ENCODE data around the gene SYNJ1.
"Not testable (repeated sequence)": the region's sequence is repeated elsewhere in the genome, so short reads cannot be mapped to it uniquely, and the experiment has no call there.

Gene SYNJ1

GRCh38 chr21:32750405-32750804 lies 22.6 kb upstream of the SYNJ1 start:
- H3K4me3 ChIP-seq (ENCODE audit: low read length): no peak overlapping the region
- no peak for TF ChIP-seq ZNF274 (IDR thresholded peaks at IDR 0.05; ENCODE audit: low read depth, low read length)

DNA sequence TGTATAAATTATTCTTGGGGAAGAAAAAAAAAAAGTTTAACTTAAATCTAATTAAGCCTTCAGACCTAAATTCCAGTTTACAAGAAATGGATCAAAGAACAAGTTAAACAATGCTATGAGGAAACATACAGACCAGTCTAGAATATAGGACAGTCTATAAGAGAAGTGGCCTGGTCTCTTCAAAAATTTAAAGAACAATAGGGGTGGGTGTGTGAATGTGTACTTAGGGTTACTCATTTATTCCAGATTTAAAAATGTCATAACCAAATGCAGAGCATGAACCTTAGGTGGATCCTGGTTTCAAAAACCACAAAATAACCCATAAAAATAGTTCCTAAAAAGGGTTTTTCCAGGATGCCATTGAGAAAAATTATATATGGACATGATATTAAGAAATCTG lies 21.8 kb upstream of the SYNJ1 start:
- no peak for TF ChIP-seq ZNF274 (IDR thresholded peaks at IDR 0.05; ENCODE audit: low read depth, low read length)
- no peak overlapping the region for H3K4me3 ChIP-seq (ENCODE audit: low read length)

DNA sequence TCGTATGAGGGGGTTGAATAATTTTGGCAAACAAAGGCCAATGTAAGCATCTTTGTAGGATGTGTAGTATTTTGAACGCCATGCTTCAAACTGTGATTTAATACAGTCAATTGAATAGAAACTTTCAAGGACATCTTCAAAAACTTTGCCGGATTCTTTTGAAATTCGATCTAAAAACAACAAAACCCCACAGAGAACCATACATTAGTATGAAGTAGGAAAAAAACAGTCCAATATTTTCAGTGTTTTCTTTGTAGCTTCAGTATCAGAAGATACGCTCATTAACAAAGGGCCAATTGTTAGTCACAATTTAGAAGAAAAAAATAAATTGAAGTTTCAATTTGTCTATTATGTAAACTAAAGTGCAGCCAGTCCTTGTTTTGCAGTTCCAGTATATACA lies 20.7 kb upstream of the SYNJ1 start:
- TF ChIP-seq ZNF274 (IDR thresholded peaks at IDR 0.05; ENCODE audit: low read depth, low read length): no peak

GRCh38 chr21:32747396-32747795 lies 19.6 kb upstream of the SYNJ1 start:
- TF ChIP-seq ZNF274 (IDR thresholded peaks at IDR 0.05; ENCODE audit: low read depth, low read length): no peak
- H3K4me3 ChIP-seq (ENCODE audit: low read length): no peak overlapping the region

More for the DNA sequence above, 20.7 kb upstream of the SYNJ1 start:
- no peak overlapping the region for H3K4me3 ChIP-seq (ENCODE audit: low read length)

DNA sequence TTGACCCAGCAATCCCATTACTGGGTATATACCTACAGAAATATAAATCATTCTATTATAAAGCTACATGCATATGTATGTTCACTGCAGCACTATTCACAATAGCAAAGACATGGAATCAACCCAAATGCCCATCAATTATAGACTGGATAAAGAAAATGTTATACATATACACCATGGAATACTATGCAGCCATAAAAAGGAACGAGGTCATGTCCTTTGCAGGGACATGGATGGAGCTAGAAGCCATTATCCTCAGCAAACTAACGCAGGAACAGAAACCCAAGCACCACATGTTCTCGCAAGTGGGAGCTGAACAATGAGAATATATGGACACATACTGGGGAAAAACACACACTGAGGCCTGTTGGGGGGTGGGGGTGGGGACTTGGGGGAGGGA lies 18.9 kb upstream of the SYNJ1 start:
- H3K4me3 ChIP-seq (ENCODE audit: low read length): not testable (repeated sequence)

DNA sequence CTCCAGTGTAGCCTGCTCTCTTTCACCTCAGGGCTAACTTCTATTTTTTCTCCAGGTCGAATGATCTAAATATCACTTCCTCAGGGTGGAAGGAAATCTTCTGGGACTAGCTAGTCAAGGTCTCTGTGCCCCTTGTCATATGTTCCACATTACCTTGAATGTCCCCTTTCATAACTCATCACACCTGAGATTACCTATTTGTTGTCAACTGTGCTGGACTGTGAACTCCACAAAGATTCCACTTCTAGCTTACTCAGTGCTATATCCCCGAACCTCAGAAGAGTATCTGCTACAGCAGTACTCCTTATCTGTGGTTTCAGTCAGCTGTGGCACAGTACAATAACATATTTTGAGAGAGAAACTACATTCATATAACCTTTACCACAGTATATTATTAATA lies 14.6 kb upstream of the SYNJ1 start:
- H3K4me3 ChIP-seq (ENCODE audit: low read length): no peak overlapping the region
- TF ChIP-seq ZNF274 (IDR thresholded peaks at IDR 0.05; ENCODE audit: low read depth, low read length): no peak

- no peak for TF ChIP-seq ZNF274 (IDR thresholded peaks at IDR 0.05; ENCODE audit: low read depth, low read length)
- no peak overlapping the region for H3K4me3 ChIP-seq (ENCODE audit: low read length)
These were observed 13.5 kb upstream of the SYNJ1 start for GRCh38 chr21:32741336-32741735.

- TF ChIP-seq ZNF274 (IDR thresholded peaks at IDR 0.05; ENCODE audit: low read depth, low read length): no peak
- H3K4me3 ChIP-seq (ENCODE audit: low read length): no peak overlapping the region
These were observed 12.1 kb upstream of the SYNJ1 start for GRCh38 chr21:32739946-32740345.

DNA sequence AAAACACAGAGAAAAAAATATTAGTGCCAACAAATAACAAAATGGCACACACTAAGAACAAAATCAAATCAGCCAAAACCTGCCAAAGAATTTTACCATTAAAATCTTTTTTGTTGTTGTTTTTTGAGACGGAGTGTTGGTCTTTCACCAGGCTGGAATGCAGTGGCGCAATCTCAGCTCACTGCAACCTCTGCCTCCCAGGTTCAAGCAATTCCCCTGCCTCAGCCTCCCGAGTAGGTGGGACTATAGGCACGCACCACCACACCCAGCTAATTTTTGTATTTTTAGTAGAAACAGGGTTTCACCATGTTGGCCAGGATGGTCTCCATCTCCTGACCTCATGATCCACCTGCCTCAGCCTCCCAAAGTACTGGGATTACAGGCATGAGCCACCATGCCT lies 8.3 kb upstream of the SYNJ1 start:
- H3K4me3 ChIP-seq (ENCODE audit: low read length): not testable (repeated sequence)

DNA sequence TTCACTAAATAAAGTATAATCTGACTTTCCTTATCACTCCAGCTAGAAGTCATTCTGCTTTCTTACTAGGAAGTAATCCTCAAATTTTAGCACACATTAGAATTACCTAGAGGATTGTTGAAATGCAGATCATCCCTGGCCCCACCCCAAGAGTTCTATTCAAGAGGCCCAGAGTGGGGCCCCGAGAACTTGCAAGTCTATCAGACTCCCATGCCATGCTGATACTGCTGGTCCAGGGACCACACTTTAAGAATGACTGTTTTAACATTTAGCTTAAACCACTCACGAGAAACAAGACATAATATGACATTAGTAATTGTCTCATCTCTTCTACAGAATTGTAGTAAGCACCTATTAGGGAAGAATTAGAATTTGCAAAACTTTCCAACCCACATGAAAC lies 7.7 kb upstream of the SYNJ1 start:
- TF ChIP-seq ZNF274 (IDR thresholded peaks at IDR 0.05; ENCODE audit: low read depth, low read length): no peak
- no peak overlapping the region for H3K4me3 ChIP-seq (ENCODE audit: low read length)

DNA sequence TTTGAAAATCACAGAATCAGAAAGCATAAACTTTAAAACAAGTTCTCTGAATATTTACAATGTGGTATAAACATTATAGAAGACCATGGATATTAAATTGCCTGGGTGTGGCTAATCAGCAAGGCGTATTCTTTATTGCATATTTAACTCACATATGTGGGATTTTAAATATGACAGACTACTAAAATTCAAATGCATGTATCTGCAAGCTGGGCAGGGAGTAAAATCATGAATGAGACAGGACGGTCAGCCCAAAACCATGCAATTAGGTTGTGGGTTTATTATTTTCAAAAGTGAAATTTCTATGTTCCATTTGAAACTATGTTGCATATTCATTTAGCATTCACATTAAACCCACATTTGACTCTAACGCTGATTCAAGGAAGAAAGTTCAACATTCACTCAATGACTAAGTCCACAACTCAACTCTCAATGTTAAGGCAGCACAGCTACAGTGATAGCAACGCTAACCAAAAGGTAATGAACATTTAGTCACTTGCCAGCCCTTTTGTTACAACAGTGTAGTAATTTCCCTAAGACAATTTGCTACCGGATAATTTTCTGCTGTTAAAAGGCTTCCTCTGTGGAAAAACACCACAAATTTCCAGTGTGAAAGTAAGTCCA lies 6.3 kb upstream of the SYNJ1 start:
- TF ChIP-seq ZNF274 (IDR thresholded peaks at IDR 0.05; ENCODE audit: low read depth, low read length): no peak

GRCh38 chr21:32733356-32733755 lies 5.5 kb upstream of the SYNJ1 start:
- no peak for TF ChIP-seq ZNF274 (IDR thresholded peaks at IDR 0.05; ENCODE audit: low read depth, low read length)
- no peak overlapping the region for H3K4me3 ChIP-seq (ENCODE audit: low read length)

More for the DNA sequence above, 6.3 kb upstream of the SYNJ1 start:
- no peak overlapping the region for H3K4me3 ChIP-seq (ENCODE audit: low read length)

GRCh38 chr21:32732544-32732943 lies 4.7 kb upstream of the SYNJ1 start:
- H3K4me3 ChIP-seq (ENCODE audit: low read length): no peak overlapping the region
- no peak for TF ChIP-seq ZNF274 (IDR thresholded peaks at IDR 0.05; ENCODE audit: low read depth, low read length)

- H3K4me3 ChIP-seq (ENCODE audit: low read length): peak overlapping the region; percentile 80
- TF ChIP-seq ZNF274 (IDR thresholded peaks at IDR 0.05; ENCODE audit: low read depth, low read length): no peak
These were observed 1.0 kb upstream of the SYNJ1 start for GRCh38 chr21:32728848-32729247.

GRCh38 chr21:32728456-32728839 lies 635 bp upstream of the SYNJ1 start:
- H3K4me3 ChIP-seq (ENCODE audit: low read length): peak overlapping the region; percentile 80
- TF ChIP-seq ZNF274 (IDR thresholded peaks at IDR 0.05; ENCODE audit: low read depth, low read length): no peak

Measured in GM08714 (cell line).